ENCODE results near the gene R3HDM4.

Gene R3HDM4

DNA sequence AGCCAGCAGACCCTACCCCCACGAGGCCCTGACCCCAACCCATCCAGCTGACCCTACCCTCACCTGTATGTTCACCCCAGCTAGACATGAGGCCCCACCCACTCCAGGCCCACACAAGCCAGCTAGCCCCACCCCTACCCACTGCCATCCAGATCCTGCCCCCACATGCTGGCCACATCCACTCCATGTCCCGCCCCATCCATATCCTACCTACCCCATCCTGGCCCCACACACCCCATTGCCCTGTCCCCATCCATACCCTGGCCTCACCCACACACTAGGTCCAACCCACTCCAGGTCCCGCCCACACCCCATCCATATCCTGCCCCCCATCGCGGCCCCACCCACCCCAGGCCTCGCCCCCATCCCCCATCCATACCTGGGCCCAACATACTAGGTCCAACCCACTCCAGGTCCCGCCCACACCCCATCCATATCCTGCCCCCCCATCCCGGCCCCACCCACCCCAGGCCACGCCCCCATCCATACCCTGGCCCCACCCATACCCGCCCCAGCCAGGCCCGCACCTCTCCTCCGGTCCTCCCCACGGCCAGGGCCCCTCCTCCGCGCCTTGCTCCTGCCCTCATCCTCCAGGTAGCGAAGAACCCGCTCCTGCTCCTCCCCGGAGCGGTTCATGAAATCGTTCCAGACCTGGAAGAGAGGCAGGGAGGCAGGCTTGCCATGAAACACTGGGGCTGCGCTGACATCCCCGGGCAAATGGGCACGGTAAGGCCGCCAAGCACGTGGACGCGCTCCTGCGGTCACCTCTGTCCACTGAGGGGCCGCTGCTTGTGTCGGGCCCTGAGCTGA, 12.5 kb downstream of the R3HDM4 start:
- H3K27ac ChIP-seq: no peak overlapping the region
- H3K4me3 ChIP-seq: no peak overlapping the region

DNA sequence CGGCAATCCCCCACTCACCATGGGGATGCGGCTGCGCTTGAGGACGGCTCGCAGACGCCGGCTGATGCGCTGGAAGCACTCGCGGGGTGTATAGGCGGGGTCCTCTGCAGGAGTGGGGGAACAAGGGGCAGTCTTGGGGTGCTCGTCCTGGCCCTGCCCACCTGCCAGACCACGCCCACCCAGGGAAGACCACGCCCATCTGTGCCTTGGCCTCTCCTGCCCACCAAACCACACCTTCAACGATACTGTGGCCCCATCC, 13.0 kb downstream of the R3HDM4 start:
- no peak overlapping the region for H3K27ac ChIP-seq
- no peak overlapping the region for H3K4me3 ChIP-seq

- Histone ChIP-seq H3K4me3 (no peak overlapping the region), H3K27ac (no peak overlapping the region)
Measured at GRCh38 chr19:899336-900042, 13.5 kb downstream of the R3HDM4 start.

DNA sequence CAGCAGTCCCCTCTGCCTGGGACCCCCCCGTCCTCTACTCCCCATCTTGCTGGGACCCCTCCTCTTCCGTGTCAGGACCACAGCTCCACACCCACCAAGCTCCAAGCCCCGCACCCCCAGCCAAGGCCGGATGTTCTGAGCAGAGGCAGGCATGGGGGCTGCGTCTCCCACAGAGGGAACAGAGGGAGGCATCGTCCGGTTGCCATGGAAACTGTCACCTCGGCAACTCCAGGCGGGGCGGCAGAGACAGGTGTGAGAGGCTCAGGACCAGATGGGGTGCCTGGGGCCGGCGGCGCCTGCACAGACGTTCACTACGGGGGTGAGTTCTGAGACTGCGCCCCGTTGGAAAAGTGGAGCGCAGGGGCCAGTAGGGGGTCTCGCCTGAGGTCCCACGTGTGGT, 14.4 kb downstream of the R3HDM4 start:
- Histone ChIP-seq H3K27ac (no peak overlapping the region), H3K4me3 (no peak overlapping the region)

DNA sequence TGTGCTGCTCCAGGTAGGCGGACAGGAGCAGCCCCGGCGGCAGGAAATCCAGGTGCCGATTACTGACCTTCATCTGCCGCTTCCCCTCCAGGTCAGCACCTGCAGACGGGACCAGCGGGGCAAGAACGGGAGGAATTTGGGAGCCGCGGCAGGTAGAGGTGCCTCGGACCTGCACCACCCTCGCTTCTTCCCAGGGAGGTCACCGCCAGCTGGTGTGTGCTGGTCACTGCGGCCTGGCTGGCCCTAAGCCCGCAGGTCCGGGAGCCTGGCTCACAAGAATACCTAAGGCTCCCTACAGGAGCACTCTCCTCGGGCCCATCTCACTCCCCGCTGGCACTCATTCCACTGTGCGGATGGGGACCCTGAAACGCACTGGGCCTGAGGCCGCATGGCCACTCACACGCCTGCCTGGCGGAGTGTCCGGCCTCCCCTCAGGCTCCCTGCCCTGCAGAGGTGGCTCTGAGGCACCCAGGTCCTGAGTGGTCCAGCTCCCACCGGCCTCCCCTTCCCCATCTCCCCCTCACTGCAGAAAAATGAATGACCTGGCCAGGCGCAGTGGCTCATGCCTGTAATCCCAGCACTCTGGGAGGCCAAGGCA, 15.5 kb downstream of the R3HDM4 start:
- Histone ChIP-seq H3K4me3 (no peak overlapping the region), H3K27ac (no peak overlapping the region)

DNA sequence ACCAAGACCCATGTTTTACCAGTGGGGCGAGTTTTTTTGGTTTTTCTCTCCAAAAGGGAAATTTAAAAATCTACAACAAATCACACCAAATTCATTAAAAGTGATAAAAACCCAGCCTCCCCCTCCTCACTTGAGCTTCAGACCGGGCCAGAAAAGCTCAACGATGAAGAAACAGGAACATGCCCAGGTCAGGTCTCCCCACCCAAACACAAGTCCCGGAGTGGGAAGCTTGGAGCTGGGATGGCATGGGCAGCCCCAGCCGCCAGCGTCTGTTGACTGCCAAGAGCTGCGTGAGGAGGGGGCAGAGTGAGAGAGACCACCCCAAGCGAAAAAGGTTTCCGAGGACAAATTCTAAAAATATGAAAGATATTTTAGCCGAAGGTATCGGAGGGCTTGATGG, 16.0 kb downstream of the R3HDM4 start:
- H3K4me3 ChIP-seq: no peak overlapping the region
- no peak overlapping the region for H3K27ac ChIP-seq

DNA sequence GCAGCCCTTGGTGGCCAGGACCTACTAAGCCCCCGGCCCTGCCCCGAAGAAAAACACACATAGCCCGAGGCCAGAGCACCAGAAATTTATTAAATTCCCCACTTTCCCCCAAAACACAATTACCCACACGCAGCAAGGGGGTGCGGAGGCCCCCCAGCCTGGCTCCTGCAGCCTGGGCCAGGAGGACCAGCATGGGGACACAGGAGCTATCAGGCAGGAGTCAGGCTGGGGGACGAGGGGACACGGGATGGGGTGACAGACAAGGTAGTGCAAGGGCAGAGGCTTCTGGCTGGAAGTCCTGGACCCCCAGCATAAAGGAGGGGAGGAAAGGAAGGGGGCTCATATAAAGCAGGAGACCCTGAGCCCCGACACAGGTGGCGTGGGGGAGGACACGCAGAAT, 16.6 kb downstream of the R3HDM4 start:
- no peak overlapping the region for H3K27ac ChIP-seq
- no peak overlapping the region for H3K4me3 ChIP-seq

DNA sequence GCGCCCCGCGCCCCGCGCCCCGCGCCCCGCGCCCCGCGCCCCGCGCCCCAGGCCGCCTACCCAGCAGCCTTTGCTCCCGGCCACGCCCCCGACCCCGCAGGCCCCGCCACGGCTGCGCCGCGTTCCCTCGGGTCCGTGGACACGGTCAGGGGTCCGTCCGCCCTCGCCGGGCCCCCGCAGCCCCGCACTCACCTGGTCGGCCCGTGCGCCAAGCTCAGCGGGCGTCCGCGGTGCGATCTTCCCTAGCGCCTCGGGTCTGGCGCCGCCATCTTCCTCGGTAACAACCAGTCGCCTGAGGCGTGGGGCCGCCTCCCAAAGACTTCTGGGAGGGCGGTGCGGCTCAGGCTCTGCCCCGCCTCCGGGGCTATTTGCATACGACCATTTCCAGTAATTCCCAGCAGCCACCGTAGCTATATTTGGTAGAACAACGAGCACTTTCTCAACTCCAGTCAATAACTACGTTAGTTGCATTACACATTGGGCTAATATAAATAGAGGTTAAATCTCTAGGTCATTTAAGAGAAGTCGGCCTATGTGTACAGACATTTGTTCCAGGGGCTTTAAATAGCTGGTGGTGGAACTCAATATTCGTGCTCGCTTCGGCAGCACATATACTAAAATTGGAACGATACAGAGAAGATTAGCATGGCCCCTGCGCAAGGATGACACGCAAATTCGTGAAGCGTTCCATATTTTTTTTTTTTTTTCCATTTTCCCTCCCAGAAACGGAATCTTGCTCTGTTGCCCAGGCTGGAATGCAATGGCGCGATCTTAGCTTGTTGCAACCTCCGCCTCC, 19.9 kb downstream of the R3HDM4 start, which contains the start of the genes MED16 and RNU6-9:
TSS of gene MED16 (minus strand) at position 294 of the 796 bp plus-strand sequence. CDS start 2,056 bp downstream, outside the sequence.
TSS of gene RNU6-9 (plus strand) at position 591 of the 796 bp plus-strand sequence.
- H3K27ac ChIP-seq: peak within 1 kb of the TSS; percentile 86 to 99 (median 97)
- peak within 1 kb of the TSS; percentile 50 to 94 (median 82) for H3K4me3 ChIP-seq

DNA sequence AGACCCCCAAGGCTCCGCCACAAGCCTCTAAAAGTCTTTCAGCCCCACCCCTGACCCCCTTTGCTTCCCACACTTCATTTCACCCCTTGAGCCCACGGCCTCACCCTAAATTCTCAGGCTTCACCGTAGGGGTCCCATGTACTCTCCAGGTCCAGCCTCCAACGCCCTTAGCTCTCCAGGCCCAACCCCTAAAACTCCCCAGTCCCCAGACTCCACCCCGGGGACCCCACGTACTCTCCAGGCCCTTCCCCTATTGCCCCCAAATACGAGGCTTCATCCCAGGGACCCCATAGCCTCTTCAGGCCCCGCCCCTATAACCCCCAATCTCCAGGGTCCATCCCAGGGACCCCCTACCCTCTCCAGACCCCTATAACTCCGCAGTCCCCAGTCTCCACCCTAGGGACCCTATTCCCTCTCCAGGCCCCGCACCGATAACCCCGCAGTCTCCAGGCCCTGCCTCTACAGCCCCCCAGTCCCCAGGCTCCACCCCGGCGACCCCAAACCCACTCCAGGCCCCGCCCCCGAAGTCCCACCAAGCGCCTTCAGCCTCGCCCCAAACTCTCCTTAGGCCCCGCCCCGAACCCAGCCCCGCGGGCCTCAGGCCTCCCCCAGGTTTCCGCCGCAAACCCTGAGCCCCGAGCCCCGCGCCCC, 20.7 kb downstream of the R3HDM4 start:
- peak overlapping the region; percentile 50 to 94 (median 82) for H3K4me3 ChIP-seq
- peak overlapping the region; percentile 86 to 99 (median 97) for H3K27ac ChIP-seq

DNA sequence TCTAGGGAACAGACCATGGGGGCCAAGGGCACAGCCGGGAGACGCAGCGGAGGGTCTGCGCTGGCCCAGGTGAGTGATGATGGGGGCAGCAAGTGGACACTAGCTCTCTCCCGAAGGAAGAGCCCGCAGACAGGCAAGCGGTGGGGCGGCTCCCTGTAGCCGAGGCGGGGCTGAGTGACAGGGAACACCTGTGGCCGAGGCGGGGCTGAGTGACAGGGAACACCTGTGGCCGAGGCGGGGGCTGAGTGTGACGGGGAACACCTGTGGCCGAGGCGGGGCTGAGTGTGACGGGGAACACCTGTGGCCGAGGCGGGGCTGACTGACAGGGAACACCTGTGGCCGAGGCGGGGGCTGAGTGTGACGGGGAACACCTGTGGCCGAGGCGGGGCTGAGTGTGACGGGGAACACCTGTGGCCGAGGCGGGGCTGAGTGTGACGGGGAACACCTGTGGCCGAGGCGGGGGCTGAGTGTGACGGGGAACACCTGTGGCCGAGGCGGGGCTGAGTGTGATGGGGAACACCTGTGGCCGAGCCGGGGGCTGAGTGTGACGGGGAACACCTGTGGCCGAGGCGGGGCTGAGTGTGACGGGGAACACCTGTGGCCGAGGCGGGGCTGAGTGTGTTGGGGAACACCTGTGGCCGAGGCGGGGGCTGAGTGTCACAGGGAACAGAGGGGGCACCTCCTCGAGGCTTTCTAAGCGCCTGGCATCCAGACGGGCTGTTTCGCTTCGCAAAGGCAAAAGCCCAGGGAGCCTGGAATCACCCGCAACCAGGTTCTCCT, 21.4 kb downstream of the R3HDM4 start:
- H3K27ac ChIP-seq: peak overlapping the region in 19 of 21 experiments; percentile 86 to 99 (median 98)
- H3K4me3 ChIP-seq: peak overlapping the region; percentile 50 to 94 (median 82)

DNA sequence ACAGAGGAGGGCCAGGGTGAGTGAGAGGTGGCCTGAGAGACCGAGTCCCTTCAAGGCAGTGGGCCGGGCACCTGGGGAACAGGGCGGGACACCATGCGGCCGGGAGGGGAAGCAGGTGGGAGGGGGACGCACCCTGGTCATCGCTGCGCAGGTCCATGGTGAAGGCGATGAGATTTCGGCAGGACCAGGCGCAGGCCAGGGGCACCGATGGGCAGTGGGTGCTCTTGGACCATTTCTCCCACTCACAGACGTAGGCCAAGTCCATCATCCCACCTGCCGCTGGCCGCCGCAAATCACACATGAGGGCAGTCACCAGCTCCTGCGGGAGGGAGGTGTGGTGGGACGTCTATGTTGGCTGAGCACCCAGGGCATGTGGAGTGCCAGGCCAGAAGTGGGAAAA, 22.2 kb downstream of the R3HDM4 start:
- peak overlapping the region in 1 of 21 experiments; percentile 38 for H3K27ac ChIP-seq

GRCh38 chr19:889662-890295, 23.2 kb downstream of the R3HDM4 start:
- H3K4me3 ChIP-seq: no peak overlapping the region
- no peak overlapping the region for H3K27ac ChIP-seq

More for the DNA sequence above, 22.2 kb downstream of the R3HDM4 start:
- H3K4me3 ChIP-seq: no peak overlapping the region

DNA sequence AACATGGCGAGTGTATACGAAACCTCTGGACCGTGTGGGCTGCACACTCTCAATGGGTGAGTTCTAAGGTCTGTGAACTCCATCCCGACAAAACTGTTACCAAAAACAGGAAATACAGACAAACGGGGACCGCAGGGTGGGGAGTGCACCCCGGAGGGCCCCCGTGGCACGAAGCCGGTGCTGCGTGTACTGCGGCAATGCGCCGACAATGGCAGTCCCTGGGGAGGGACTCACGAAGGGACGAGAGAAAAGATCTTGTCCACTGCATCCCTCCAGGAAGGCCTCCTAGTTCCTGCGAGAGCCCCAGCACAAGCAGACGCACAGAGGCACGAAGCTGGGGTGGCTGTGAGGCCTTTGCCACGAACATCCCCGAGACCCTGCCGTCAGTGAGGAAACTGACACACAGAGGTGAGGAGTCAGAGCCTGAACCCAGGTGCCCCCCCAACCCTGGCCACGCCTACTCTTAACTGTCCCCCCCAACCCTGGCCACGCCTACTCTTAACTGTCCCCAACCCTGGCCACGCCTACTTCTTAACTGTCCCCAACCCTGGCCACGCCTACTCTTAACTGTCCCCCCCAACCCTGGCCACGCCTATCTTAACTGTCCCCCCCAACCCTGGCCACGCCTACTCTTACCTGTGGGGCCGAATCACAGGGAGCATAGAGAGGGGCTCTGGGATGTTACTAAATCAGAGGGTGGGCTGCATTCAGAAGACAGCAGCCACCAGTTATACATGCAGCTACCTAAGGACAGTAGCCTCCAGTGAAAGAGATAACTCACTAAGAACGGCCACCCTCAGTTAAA, 24.2 kb downstream of the R3HDM4 start:
- Histone ChIP-seq H3K27ac (peak overlapping the region in 5 of 21 experiments; percentile 17 to 66 (median 34)), H3K4me3 (no peak overlapping the region)

DNA sequence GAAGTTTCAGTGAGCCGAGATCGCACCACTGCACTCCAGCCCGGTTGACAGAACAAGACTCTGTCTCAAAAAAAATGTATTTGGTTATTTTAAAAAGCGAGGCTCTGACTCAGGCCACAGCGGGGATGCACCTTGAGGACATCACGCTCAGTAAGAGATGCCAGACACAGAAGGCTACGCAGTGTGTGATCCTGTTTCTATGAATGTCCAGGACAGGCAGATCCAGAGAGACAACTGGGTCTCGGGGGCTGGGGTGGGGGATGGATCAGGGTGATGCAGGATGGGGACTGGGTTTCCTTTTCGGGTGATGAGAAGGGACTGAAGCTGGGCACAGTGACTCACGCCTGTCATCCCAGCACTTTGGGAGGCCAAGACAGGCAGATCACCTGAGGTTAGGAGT, 25.4 kb downstream of the R3HDM4 start:
- H3K4me3 ChIP-seq: no peak overlapping the region

GRCh38 chr19:887072-887471, 25.9 kb downstream of the R3HDM4 start:
- Histone ChIP-seq H3K4me3 (no peak overlapping the region), H3K27ac (no peak overlapping the region)

More for the DNA sequence above, 25.4 kb downstream of the R3HDM4 start:
- peak overlapping the region in 4 of 21 experiments; percentile 17 to 66 (median 20) for H3K27ac ChIP-seq

DNA sequence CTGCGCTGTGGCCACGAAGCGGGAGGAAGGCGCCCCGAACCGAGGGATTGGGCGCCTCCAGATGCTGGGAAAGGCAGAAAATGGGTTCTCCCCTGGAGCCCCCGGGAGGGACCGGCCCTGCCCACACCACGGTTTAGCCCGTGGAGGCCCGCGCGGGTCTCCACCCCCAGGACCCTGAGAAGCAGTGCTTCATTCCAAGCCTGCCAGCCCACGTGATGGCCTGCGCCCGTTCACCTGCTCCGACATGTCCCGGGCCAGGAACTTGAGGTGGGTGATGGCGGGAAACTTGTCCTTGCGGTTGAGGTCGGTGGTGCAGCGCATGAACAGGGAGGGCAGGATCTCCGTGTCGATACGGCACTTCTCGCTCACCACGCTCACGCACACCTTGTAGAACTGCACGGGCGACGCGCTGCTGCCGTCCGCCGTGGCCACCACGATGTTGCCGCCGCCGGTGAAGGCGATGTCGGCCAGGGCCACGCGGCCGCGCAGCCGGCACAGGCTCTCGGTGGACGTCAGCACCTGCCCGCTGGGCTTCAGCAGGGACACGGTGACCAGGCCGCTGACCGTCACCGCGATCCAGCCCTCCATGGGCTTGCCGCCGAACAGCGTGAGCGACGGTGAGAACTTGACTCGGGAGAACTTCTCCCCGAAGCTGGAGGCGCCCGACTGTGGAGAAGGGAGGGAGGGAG, 27.3 kb downstream of the R3HDM4 start:
- Histone ChIP-seq H3K4me3 (no peak overlapping the region), H3K27ac (no peak overlapping the region)
